SW480 (cell line): ENCODE measurements around the gene BCL6B.
"Not testable (repeated sequence)": the region's sequence is repeated elsewhere in the genome, so short reads cannot be mapped to it uniquely, and the experiment has no call there.

Experiments
- DNase-seq: peaks from one replicate; pipeline ENCODE4 v3.0.0-alpha.2; 2016; ENCODE audit warnings: low spot score

BCL6B gene, protein sequence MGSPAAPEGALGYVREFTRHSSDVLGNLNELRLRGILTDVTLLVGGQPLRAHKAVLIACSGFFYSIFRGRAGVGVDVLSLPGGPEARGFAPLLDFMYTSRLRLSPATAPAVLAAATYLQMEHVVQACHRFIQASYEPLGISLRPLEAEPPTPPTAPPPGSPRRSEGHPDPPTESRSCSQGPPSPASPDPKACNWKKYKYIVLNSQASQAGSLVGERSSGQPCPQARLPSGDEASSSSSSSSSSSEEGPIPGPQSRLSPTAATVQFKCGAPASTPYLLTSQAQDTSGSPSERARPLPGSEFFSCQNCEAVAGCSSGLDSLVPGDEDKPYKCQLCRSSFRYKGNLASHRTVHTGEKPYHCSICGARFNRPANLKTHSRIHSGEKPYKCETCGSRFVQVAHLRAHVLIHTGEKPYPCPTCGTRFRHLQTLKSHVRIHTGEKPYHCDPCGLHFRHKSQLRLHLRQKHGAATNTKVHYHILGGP

DNA sequence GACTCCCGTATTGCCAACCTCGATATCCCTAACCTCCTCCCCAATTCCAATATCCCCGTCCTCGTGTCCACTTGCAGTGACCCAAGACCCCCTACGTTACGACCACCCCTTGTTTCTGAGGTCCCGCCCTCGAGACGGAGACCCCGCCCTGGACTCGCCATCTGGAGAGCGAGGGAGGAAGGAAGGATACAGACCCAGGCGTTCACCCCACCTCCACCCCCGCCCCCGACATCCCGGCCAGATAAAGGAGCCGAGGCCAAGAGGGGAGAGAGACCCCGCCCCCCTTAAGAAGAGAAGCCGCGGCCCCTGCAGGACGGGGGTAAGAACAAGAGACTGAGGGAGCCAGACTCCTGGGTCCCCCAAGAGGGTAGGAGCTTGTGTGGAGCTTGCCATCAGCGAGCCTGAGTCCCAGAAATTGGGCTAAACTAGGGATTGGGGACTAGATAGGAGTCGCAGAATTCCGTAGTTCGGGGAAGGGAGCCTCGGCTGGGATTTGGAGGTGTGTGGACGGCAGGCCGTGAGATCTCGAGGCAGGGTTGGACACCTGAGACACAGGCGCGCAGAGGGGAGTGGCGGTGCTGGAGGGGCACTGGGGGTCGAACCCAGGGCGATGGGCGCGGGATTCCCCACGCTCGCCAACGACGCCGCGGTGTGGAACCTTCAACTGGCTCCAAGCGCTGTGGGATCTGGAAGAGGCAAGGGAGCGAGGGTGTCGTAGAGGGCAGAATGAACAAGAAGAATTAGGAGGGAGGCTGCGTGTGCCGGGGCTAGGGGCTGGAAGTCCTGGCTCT lies at the start of gene BCL6B:
Gene BCL6B, plus strand, starts transcription at position 270 of the 791 bp plus-strand sequence. CDS start 622 bp downstream, outside the sequence.
- DNase-seq: no peak

DNA sequence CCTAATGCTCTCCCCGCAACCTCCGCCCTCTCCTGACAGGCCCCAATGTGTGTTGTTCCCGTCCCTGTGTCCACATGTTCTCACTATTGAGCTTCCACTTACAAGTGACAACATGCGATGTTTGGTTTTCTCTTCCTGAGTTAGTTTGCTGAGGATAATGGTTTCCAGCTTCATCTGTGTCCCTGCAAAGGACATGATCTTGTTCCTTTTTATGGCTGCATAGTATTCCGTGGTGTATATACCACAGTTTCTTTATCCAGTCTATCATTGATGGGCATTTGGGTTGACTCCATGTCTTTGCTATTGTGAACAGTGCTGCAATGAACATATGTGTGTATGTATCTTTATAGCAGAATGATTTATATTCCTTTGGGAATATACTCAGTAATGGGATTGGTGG lies 43.4 kb upstream of the BCL6B start:
- DNase-seq: not testable (repeated sequence)

DNA sequence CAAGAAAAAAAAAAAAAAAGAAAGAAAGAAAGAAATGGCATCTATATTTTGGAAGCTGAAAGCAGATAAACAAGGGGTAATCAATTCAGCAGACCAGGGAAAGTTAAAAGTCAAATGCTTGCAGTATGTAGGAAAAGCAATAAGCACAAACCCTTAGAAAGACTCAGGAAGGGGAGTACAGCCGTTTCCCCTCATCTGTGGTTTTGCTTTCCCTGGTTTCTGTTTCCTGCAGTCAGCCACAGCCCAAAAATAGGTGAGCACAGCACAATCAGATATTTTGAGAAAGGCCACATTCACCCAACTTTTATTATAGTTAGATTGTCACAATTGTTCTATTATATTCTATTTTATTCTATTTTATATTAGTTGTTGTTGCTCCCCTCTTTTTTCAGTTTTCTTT lies 41.4 kb upstream of the BCL6B start:
- DNase-seq: no peak

DNA sequence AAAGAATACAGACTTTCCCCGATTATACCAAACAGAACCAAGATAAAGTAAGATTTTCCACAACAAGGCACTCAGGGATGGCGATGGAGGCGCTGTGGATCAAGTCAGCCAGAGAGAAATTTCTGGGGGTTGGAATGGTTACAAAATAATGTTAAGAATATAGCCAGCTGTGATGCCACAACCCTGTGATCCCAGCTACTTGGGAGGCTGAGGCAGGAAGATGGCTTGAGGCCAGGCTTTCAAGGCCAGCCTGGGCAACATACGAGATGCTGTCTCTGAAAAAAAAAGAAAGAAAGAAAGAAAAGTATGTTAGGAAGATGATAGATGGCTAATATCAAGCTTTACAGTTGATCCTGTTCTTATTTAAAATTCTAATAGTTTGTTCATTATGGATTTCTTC lies 37.6 kb upstream of the BCL6B start:
- DNase-seq: no peak

DNA sequence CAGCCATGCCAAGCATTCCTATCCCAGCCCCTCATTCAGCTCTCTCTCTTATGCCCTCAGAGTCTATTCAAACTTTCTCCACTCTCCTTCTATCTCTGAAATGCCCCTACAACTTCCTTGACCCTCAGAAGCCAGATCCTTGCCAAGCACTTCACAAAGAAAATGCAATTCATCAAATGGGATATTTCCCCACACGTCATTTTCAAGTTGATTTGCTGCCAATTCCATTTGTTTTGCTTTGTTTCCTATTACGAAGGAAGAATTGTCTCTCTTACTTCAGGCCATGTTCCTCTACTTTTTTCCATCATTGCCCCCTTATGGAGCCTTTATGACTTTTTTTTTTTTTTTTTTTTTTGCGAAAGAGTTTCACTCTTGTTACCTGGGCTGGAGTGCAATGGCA lies 36.2 kb upstream of the BCL6B start:
- no peak for DNase-seq

DNA sequence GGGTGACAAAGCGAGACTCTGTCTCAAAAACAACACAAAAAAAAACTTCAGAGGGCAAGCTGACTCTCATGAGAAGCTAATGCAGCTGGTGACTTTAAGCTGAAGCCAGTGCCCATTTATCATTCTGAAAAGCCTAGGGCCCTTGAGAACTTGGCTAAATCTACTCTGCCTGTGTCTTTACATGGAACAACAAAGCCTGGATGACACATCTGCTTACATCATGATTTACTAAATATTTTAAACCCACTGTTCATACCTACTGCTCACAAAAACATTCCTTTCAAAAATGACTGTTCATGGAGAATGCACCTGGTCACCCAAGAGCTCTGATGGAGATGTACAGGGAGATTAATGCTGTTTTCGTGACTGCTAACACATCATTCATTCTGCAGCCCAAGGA lies 33.1 kb upstream of the BCL6B start:
- no peak for DNase-seq

DNA sequence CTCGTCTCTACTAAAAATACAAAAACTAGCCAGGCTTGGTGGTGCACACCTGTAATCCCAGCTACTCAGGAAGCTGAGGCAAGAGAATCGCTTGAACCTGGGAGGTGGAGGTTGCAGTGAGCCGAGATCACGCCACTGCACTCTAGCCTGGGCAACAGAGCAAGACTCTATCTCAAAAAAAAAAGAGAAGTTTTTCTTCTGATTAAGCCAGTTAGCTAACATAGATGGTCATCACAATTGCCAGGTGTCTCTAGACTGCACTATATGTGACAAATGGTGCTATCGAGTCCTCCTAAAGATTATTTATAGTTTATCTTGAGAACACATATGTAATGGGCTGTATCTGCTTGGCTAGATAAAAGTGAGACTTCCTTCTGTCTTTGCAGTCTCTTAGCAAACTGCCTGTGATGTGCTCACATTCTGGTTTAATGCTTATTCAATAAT lies 29.2 kb upstream of the BCL6B start:
- not testable (repeated sequence) for DNase-seq

DNA sequence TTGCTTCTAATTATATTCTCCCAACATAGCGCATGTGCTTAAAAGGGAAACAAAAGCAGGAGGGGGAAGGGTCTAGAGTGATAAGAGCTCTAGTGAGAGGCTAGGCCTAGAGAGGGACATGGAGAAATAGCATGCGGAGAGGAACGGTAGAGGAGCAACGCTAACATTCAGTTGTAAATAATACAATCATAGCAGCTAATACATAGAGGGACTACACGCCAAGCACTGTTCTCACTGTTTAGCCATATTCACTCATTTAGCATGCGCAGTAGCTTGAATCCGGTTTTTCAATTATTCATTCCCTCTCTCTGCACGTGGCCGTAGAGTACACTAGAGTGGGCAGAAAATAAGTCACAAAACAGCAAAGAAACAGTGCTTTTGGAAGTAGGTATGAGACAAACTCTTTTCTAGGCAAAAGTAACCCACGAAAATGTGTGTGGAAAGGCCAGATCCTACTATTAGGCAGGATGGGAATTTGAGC lies 28.7 kb upstream of the BCL6B start:
- DNase-seq: no peak

DNA sequence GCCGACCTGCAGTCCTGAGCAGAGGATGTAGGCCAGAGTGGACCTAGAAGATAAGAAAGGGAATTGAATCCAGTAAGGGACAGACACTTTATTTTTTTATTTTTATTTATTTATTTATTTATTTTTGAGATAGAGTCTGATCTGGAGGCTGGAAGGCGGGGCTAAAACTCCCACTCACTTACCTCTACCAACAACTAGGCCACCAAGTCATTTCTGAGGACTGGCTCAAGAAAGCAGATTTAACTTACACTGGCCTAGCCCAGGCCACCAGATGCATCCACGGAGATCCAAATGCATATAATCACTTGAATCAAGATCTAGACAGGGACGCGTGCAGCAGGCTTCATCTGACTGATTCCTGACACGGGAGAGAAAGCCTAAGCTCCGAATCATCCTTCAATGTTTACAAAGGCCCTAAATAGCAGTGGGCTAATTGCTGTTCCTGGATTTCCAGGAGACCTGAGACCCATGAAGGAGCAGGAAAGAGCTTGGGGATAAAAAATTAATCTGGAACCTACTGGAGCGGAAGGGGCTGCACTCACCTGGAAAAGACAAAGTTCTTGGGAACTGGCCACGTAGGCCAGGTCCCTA lies 28.1 kb upstream of the BCL6B start:
- DNase-seq: no peak

DNA sequence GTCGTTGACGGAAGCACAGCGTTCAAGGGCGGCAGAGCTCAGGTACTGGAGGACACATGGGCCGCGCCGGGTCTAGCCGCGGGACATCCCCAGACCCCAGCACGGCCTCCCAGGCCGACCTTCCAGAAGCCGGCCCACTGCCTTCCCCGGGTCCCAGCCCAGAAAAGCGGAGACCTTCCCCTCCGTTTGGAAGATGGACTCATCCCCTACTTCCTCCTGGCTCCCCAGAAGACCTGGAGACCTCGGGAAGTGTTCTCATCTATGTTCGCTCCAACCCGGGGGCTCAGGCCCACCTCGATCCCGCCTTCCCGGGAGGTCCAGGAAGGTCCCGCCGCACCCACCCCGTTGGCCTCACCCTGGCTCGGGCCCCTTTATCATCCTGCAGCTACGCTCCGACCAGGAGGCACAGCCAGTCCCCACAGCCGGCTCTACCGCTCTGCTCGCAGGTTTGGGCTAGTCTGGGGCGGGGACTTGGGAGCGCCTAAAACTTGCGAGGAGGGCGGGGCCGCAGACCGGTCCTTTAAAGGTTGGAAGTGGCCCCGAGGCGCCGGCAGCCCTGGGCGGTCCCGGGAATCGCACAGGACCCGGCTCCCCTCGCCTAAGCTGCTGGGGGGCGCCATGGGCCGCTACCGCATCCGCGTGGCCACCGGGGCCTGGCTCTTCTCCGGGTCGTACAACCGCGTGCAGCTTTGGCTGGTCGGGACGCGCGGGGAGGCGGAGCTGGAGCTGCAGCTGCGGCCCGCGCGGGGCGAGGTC lies 27.2 kb upstream of the BCL6B start, which contains the start of gene ALOX12:
Gene ALOX12, plus strand, starts transcription at position 550 of the 756 bp plus-strand sequence. Its CDS starts 69 bp downstream, at position 619.
- no peak for DNase-seq

DNA sequence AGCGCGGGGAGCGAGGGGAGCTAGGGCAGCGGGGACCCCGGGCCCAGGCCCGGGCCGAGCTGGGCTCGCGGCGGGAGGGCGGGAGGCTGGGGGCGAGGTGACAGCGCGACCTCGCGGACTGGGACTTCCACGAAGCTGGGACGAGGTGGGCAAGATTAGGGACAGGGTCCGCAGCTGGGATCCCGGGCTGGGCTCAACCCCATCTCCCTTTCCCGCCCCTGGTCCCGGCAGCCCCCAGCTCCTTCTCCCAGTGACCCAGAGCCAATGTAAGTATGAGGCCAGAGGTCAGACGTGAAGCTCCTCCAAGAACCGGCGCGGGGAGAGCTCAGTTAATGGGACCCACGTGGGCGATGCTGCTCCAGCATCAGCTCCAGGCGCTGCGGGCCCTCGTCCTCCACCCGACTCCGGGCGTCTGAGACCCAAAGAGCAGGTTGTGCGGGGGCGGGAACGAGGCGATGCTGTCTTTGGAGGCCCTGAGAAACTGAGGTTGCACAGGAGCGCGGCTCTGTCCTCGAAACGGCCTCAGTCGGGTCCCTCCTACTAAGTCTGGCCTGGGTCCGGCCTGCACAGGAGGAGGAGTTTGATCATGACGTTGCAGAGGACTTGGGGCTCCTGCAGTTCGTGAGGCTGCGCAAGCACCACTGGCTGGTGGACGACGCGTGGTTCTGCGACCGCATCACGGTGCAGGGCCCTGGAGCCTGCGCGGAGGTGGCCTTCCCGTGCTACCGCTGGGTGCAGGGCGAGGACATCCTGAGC lies 26.4 kb upstream of the BCL6B start:
- no peak for DNase-seq

DNA sequence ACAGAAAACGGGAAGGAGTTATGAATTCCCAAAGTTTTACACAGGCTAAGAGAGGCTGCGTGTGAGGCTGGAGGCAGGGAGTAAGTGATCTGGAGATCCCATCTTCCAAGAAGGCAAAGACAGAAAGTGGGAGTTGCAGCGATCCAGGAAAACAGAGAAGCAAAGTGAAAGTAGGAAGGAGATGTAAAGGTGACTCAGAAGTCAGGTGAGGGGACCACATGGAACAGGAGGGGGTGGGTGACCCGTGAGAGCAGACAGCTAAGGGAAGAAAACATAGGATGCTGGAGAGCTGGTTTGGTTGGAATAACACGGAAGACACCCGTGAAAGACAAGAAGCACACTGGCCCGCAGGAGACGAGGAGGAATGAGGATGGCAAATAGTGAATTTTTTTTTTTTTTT lies 25.7 kb upstream of the BCL6B start:
- DNase-seq: no peak

DNA sequence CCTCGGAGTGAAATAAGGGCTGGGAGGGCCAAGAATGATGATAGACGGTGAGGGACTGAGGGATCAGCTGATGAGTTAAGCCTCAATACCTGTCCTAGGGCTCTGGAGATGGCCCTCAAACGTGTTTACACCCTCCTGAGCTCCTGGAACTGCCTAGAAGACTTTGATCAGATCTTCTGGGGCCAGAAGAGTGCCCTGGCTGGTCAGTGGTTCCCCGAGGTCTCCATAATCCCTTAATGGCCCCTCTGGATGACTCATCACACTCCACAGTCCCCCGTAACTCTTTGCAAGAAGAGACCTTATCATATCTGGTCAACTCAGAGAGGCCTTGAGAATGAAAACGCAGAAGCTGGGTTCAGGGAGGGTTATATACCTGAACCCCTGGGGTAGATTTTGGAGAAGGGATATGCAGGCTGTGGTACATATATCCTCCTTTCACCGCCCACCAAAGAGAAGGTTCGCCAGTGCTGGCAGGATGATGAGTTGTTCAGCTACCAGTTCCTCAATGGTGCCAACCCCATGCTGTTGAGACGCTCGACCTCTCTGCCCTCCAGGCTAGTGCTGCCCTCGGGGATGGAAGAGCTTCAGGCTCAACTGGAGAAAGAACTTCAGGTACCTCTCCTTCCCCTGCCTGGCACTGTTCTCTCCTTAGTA lies 23.9 kb upstream of the BCL6B start:
- DNase-seq: no peak

DNA sequence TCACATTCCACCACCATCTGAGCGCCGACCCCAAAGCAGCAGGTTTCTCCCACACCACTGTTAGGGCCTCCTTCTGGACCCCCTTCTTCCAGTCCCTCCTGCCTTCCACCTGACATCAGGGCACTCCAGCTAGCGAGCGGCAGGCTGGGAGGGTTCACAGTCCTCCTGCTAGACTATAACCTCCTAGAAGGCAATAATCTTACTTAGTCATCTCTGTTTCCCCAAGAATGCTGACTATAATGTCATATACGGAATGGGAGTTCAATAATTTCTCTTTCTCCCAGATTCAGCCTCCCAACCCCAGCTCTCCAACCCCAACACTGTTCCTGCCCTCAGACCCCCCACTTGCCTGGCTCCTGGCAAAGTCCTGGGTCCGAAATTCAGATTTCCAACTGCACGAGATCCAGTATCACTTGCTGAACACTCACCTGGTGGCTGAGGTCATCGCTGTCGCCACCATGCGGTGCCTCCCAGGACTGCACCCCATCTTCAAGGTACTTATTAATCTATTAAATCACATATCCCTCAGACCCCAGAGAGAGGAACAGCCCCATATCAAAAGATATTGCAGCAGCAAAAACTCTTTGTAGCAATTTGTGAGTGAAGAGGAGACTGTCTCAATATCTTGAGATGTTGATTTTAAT lies 21.4 kb upstream of the BCL6B start:
- peak; percentile 33 for DNase-seq

DNA sequence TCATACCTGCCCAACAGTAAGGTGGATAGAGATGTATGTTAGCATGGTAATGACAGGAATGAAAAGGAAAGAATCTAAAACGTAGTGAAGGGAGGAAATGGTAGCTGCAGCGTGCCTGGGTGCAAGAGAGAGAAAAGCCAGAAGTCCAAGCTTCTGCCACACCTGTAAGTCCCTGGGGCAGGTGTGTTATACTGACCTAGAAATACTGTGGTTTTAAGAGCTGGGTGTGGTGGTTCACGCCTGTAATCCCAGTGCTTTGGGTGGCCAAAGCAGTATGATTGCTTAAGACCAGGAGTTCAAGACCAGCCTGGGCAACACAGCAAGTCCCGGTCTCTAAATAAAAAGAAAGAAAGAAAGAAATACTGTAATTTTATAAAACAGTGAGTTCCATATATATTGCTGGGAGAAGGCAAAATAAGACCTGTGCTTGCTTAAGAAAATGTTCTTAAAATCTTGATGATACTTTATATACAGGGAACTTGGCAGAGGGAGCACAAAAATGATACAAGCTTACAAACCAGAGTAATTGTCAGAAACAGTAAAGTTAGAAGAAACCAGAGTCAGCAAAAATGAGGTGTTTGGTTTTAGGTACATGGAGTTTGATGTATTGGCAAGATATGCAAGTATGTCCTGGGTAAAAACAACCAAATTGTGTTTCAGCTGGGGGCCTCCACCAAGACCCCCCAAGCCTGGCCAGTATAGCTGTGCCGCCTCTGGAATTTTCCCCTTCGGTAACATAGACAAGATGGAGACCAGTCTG lies 20.4 kb upstream of the BCL6B start:
- DNase-seq: no peak

DNA sequence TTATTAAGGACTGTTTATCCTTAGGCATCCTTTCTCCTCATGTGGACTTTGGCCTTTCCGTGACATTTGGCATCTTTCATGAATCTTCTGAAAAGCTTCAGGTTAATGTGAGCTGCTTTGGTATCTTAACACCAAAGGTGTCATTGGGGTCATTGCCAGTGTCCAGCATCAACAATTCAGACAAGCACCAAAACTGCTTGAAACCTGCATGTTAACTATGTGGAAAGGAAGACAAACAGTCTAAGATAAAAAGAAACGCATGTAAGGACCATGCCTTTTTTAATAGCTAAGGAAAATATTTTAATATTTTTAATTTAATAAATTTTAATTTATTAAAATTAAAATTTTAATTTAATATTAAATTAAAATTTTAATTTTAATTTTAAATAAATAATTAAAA lies 19.1 kb upstream of the BCL6B start:
- no peak for DNase-seq

DNA sequence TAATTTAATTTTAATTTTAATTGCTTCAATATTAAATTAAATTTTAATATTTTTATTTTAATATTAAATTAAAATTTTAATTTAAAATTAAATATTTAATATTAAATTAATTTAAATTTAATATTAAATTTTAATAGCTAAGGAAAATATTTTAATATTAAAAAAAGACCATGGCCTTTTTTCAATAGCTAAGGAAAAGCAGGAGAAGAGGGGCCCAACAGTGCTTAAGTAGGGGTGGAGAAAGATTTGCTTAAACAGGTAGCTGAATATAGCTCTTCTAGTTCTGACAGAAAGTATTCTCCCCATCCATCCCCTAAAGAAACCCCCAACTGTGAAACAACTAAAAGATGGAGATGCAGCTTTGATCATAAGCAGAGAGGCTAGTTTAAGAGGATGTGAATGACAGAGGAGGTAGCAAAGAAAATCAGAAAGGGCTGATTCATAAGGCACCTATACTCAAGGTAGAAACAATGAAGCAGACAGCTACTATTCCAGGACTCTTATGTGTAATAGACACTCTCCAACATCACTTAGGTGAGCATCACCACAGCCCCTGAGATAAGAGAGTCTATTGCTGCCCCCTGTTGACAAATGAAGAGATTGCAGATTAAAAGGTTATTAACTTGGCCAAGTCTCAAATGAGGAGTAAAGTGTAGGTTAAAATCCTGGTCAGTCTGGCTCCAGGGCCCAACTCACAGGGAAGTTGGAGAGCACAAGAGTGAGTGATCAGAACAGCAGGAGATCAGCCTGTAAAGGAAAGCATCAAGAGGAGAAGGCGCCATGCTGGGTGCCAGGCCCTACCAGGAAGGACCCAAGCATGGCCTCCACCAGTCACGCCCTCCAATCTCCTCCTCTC lies 18.2 kb upstream of the BCL6B start:
- peak; percentile 85 for DNase-seq

DNA sequence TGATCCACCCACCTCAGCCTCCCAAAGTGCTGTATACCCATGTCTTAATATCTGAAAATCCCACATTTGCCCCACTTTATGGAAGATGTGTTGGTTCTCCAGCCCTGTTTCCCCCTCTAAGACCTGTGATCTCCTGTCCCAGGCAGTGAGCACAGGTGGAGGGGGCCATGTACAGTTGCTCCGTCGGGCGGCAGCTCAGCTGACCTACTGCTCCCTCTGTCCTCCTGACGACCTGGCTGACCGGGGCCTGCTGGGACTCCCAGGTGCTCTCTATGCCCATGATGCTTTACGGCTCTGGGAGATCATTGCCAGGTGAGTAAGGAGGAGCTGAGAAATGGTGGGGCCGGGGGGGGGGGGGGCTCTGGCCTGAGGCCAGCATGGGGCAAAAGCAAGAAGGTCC lies 17.1 kb upstream of the BCL6B start:
- DNase-seq: no peak
